Neural crest cell (in vitro differentiated cells): Measurements from ENCODE around the gene SLC44A2. TPM values are rescaled to one million over a fixed set of nuclear protein-coding genes. Genes with fewer than 3 reads are reported as not detected.

Experiments
- DNase-seq: peaks from one replicate; pipeline ENCODE4 v3.0.0; 2021; ENCODE audit warnings: low read depth, mixed read lengths, low spot score
- H3K27ac Mint-ChIP-seq: one replicate; pipeline ENCODE4 v1.8.0; 2021; ENCODE audit warnings: mild to moderate bottlenecking, mixed read lengths; ENCODE audit not compliant: unreplicated experiment
- H3K27me3 Mint-ChIP-seq: 2 replicates; pipeline ENCODE4 v1.8.0; 2021; ENCODE audit warnings: low read depth, mild to moderate bottlenecking, mixed read lengths
- H3K36me3 Mint-ChIP-seq: 2 replicates; pipeline ENCODE4 v1.8.0; 2021; ENCODE audit warnings: low read depth, mild to moderate bottlenecking, mixed read lengths
- H3K4me1 Mint-ChIP-seq: 2 replicates; pipeline ENCODE4 v1.8.0; 2021; ENCODE audit warnings: mixed read lengths
- H3K4me3 Mint-ChIP-seq: one replicate; pipeline ENCODE4 v1.8.0; 2021; ENCODE audit warnings: mild to moderate bottlenecking, mixed read lengths
- H3K9me3 Mint-ChIP-seq: 2 replicates; pipeline ENCODE4 v1.8.0; 2021; ENCODE audit warnings: mixed read lengths
- CTCF ChIP-seq: fragments of 200-600 bp; sonication (generic); conservative IDR thresholded peaks from 2 replicates; pipeline ENCODE4 v1.5.0; 2021; ENCODE audit warnings: antibody characterized with exemption, mild to moderate bottlenecking
- total RNA-seq: library from RNA; stranded (reverse); gene quantifications from 2 replicates; pipeline ENCODE4 v1.2.1, GENCODE V29; 2021

SLC44A2 gene
- total RNA-seq, 1 donor from 2014 or later: 99.5 TPM

GRCh38 chr19:10600149-10600548, 25.2 kb upstream of the SLC44A2 start:
- Mint-ChIP-seq H3K4me1 (peaks cover 18% of the 10 kb centered on the region), H3K9me3 (no peaks in the 10 kb centered on the region), H3K27me3 (peaks cover 10% of the 10 kb centered on the region), H3K4me3 (peak overlapping the region; percentile 80), H3K36me3 (no peaks in the 10 kb centered on the region), H3K27ac (no peak overlapping the region)
- no peak for TF ChIP-seq CTCF
- DNase-seq: no peak

- Mint-ChIP-seq H3K9me3 (no peaks in the 10 kb centered on the region), H3K27me3 (peaks cover 8% of the 10 kb centered on the region), H3K4me1 (peaks cover 18% of the 10 kb centered on the region), H3K36me3 (no peaks in the 10 kb centered on the region), H3K27ac (peak overlapping the region; percentile 93), H3K4me3 (peak overlapping the region; percentile 87)
- TF ChIP-seq CTCF: no peak
- DNase-seq: no peak
Measured at GRCh38 chr19:10601999-10602329, 23.4 kb upstream of the SLC44A2 start.

DNA sequence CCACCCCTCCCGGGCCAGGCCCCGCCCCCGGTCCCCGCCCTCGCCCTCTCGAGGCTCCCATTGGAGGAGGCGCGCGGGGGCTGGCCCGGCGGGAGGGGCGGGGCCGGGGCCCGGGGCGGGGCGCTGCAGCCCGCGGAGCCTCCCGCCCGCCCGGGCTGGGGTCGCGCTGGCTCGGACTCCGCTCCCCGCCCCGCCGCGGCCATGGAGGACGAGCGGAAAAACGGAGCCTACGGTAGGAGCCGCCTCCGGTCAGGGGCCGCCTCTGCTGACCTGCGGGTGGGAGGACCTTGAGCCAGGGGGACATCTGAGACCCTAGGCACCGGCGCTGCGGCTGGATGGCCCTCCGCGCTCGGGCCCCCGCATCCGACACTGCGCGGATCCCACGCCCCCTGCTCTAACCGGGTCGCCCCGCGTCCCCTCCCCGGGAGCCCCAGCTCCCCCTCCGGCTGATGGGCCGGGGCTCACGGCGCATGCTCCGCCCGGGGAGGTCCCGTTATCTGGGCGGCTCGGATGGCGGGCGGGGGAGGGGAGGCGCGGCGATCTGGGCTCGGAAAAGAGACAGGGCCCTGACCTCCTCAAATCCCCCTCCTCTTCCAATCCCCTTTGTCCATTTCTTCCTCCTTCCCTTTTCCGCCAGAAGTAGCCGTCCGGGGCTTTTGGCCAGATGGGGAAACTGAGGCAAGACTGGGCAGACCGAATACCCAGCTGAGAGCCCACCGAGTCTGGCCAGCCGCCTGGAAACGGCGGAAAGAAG, 22.8 kb upstream of the SLC44A2 start:
- H3K4me3 Mint-ChIP-seq: peak overlapping the region; percentile 92
- DNase-seq: peak; percentile 75
- no peaks in the 10 kb centered on the region for H3K9me3 Mint-ChIP-seq
- TF ChIP-seq CTCF: no peak
- H3K27me3 Mint-ChIP-seq: peaks cover 8% of the 10 kb centered on the region
- H3K4me1 Mint-ChIP-seq: peaks cover 18% of the 10 kb centered on the region
- H3K27ac Mint-ChIP-seq: peak overlapping the region; percentile 83
- H3K36me3 Mint-ChIP-seq: no peaks in the 10 kb centered on the region

DNA sequence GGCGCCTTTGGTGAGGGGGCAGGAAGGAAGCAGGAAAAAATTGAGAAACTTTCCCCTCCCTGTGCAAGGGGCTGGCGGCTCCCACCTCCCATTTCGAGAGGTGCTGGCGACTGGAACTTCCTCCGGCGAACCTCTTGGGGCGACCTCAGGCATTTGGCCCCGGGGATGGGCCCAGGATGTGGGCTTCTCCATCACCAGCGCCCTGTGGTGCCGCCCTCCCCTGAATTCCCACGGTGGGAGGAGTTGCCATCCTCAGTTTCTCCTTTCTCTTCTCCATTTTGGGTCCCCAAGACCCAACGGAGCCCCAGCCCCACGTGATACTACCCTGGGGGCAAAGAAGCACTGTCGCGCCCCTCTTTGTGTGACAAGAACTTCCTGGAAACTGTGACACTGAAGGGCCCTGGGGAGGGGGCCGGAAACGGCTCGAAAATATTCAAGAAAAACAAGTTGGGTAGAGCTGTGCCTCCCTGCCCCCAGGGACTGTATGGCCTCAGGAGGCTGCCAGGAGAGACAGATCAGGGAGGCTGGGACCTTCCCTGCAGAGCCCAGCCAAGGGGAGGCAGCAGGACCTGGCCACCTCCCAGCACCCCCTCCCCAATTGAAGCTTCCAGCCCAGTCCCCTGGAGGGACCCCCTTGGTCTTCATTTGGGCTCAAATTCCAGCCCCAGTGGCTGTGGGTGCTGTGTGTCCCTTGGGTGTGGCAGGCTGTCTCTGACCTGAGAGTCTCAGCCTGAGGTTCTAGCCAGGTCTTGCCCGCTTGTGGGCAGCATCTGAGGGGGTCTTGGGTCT, 22.1 kb upstream of the SLC44A2 start:
- peaks cover 18% of the 10 kb centered on the region for H3K4me1 Mint-ChIP-seq
- H3K27me3 Mint-ChIP-seq: peaks cover 8% of the 10 kb centered on the region
- TF ChIP-seq CTCF: no peak
- peak overlapping the region; percentile 83 for H3K27ac Mint-ChIP-seq
- no peaks in the 10 kb centered on the region for H3K36me3 Mint-ChIP-seq
- no peak for DNase-seq
- H3K9me3 Mint-ChIP-seq: no peaks in the 10 kb centered on the region
- H3K4me3 Mint-ChIP-seq: peak overlapping the region; percentile 92

DNA sequence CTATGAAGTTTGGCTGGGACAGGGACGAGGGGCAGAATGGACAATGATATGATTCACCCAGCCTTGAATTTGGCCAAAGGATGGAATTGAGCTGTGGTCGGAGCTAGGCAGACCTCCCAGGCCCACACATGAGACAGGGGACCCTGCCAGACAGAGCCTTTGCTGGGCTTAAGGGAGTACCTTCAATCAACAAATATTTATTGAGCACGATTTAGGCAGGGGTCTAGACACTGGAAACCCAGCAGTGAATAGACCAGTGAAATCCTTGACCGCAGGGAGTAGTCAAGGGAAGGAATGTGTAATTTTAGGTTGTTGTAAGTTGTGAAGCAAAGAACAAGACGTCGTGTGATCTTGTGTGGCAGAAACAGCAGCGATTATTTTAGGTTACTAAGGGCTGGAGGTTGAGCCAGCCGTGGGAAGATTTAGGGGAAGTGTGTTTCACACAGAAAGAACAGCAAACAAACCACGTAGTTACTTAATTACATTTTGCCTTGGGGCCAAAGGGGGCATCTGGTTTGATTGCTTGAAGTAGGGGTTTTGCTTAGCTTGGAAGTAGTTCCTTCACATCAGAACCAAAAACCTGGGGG, 21.4 kb upstream of the SLC44A2 start:
- Mint-ChIP-seq H3K4me3 (peak overlapping the region; percentile 92), H3K36me3 (no peaks in the 10 kb centered on the region), H3K9me3 (no peaks in the 10 kb centered on the region), H3K27me3 (peaks cover 8% of the 10 kb centered on the region), H3K4me1 (peaks cover 18% of the 10 kb centered on the region), H3K27ac (peak overlapping the region; percentile 68)
- no peak for DNase-seq
- TF ChIP-seq CTCF: no peak
